Sciatic nerve (tissue), 2 donors: ENCODE measurements around the gene COL16A1. TPM values are rescaled to one million over a fixed set of nuclear protein-coding genes. Genes with fewer than 3 reads are reported as not detected.

Experiments
- ATAC-seq: fragments of 200-7000 bp; cut with Tn5 transposase; one replicate; pipeline ENCODE4 v1.9.1; 2020; ENCODE audit warnings: mild to moderate bottlenecking, moderate library complexity
- DNase-seq: peaks from one replicate; pipeline ENCODE4 v3.0.0-alpha.2; 2020; ENCODE audit warnings: low spot score
- intact Hi-C: fragments of 100-400 bp; cut with DNase I; formaldehyde crosslinking; loops from one replicate; pipeline ENCODE4 v1.14.2; 2022
- total RNA-seq: library from RNA; stranded (reverse); fragmentation: NEBNext Ultra II Directional; extraction: Animal tissue kit (Norgen Biotek cat#: 25700); gene quantifications from one replicate; pipeline ENCODE4 v1.2.1, GENCODE V29; 2021
- donor health status: DM: no; HTN: no; CAD: no.
- donor health status: DM: no; HTN: no; CAD: no.

COL16A1 gene
- total RNA-seq, 1 donor from 2014 or later, result 179 TPM

DNA sequence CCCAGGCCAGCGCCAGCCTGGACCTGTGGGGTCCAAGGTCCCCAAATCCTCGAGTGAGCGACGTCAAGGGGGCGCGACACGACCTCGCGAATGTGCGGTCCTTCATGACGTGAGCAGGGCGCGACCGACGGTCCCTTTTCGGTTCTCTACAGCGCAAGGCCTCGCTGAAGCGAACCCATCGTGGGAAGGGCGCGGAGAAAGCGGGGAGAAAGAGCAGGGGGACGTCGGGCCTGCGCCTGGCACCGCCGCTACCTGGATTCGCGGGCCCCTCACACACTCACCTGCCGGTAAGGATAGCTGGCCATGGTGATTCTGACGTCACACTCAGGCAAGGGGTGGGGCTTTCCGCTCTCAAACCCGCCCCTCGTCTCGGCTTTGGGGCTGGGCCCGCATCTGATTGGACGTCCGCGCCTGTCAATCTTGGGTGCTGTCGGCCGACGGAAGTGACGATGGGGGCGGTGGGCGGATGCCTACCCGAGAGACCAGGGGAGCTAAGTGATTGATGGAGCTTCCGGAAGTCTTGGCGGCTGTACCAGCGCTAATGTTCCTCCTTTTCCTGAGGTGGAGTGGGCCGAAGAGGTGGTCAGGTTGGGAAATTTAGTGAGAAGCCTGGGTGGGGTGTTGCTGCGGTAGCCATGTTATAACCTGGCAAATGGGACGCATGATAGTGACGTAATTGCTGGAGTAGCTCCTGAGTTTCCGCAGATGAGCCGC lies 59.1 kb downstream of the COL16A1 start, which contains the start of gene PEF1:
Gene PEF1, minus strand, starts transcription at position 317 of the 714 bp plus-strand sequence. Its CDS starts 12 bp downstream, at position 305.
- ATAC-seq (peak; percentile 96), DNase-seq (peak; percentile 100)
- intact Hi-C loops, result no loop called here

DNA sequence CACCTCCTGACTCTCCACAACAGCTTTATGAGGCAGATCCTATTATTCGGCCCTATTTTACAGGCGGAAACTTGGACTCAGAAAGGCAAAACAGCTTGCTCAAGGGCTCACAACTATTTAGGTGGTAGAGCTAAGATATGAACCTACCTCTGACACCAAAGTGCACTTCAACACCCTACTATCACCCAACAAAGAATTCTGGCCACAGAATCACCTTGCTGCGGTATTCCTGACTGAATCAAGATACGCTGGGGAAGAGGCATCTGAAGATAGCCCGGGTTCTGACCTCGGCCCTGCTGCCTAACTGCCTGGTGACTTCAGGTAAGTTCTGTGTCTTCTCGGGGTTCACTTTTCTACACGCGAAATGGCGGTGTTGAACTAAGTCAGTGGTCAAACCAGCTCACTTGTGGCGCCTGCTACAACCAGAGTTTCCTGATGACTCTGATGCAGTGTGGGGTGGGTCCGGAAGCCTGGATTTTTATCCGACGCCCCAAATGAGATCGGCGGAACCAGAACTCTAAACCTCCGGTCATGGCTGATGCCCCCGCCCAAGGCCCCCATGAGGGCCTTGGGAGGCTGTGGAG lies 59.7 kb downstream of the COL16A1 start:
- intact Hi-C loops, result no loop called here
- ATAC-seq (no peak), DNase-seq (no peak)

GRCh38 chr1:31642897-31643296 lies 60.9 kb downstream of the COL16A1 start:
- DNase-seq (no peak), ATAC-seq (no peak)
- intact Hi-C loops, result no loop called here

- intact Hi-C loops, result no loop called here
- ATAC-seq (no peak), DNase-seq (no peak)
These were observed 61.5 kb downstream of the COL16A1 start for GRCh38 chr1:31642366-31642765.

DNA sequence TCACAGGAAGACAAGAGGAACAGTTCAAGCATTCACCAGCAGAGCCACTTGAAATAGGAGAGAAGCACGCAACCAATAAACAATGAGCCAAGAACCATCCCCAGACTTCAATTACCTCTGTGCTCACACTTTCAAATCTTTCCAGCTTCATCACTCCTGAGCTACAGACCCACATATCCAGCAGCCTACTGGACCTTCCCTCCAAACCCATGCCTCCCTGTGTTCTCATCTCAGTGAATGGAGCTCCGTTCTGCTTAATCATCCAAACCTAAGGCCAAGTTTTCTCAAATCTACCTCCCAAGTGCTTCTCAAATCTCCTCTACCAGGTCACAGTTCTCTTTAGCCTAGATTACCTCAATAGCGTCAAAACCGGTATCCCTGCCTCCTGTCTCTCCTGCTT lies 62.9 kb downstream of the COL16A1 start:
- ATAC-seq, result no peak
- DNase-seq, result no peak
- intact Hi-C loops, result no loop called here

DNA sequence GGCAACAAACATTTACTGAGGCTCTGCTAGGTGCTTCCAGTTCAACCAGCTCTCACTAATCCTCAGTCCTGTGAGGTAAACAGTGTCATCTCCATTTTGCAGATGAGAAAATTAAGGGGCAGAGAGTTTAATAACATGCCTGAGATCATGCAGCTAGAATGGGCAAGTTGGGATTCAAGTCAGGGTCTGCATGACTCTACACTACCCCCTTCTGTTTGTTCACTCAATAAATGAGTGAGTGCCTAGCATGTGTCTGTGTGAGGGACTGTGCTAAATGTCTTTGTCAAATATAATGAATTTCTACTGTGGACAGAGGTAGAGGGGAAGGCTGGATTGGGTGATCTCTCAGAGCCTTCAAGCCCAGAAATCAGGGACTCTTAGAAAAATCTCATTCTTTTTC lies 63.6 kb downstream of the COL16A1 start:
- DNase-seq (no peak), ATAC-seq (no peak)
- intact Hi-C loops, result no loop called here

DNA sequence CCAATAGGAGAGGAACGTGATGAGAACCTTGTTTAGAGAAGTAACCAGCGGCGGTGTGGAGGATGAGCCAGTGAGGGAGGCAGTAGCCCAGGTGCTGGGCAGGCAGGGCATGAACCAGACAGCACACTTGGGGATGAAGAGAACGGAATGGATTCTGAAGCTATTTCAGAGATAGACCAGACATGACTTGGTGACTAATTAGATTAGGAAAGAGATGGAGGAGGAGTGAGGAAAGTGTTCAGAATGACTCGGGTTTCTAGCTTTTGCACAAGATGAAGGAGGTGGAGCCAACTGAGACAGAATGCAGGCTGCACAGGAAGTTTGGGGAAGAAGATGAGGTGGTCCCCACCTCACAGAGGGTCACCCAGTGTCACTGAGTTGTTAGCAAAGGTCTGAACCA lies 64.3 kb downstream of the COL16A1 start:
- intact Hi-C loops, result no loop called here
- DNase-seq, result no peak
- ATAC-seq, result no peak

- DNase-seq, result no peak
- intact Hi-C loops, result no loop called here
- ATAC-seq, result no peak
These were observed 65.7 kb downstream of the COL16A1 start for GRCh38 chr1:31637915-31638673.

- intact Hi-C loops, result no loop called here
- DNase-seq (no peak), ATAC-seq (no peak)
These were observed 70.7 kb downstream of the COL16A1 start for GRCh38 chr1:31633117-31633516.

GRCh38 chr1:31632649-31633048 lies 71.2 kb downstream of the COL16A1 start:
- ATAC-seq (no peak), DNase-seq (no peak)
- intact Hi-C loops, result no loop called here

DNA sequence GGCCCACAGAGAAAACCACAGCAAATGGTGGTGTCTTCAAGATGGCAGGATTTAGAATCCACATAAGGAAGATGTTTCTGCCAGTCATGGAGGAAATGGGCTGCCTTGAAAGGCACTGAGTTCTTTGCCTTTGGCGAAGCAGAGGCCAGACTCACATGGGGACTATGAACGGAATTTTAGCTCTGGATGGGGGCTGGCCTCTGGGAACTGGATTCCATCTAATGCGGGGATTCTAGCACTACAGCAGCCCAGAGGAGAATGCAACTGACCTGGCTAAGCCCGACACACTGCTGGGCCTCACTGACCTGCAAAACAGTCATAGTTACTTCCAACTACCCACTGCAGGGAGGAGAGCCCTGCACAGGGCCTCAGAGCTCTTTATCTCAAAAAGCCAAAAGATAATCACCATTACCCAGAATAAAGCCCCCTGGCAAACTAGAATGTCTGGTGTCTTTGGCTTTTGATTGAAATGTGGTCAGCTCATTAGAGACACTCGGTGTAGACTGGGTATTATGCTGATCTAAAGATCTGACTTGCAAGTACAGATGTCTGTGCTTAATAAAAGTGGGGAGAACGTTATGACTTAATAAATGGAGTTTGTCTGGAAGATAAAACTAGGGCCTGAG lies 74.8 kb downstream of the COL16A1 start:
- intact Hi-C loops, result no loop called here

DNA sequence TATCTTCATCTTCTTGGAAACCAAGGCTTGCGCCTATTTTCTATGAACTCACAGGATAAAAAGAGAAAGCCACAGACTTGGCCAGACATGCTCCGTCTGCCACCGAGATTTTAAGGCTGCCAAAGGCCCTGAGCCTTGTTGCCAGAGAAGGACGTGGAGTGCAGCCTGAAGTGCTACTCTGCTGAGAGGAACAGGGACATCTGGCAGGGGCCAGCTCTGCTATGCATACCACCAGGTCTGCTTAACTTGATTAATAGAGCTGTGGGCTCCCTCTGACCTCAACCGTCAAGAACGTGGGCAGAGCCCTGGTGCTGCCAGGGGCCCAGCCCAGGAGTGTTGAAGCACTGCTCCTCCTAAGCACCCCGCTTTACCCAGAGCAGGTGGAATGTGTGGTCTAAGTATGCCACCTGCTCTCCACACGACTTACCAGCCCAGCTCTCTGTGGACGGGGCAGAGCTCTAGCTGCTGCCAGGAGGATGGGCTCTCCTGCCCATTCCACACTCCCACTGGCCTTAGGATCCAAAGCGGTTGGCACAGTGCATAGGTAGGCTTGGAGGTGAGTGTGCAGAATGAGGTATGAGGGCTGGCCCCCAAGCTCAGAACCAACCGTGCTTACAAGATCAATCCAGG lies 75.8 kb downstream of the COL16A1 start:
- DNase-seq, result no peak
- intact Hi-C loops, result no loop called here
- ATAC-seq, result peak; percentile 14

More for the DNA sequence above, 74.8 kb downstream of the COL16A1 start:
- no peak for ATAC-seq
- no peak for DNase-seq

- DNase-seq (no peak), ATAC-seq (peak; percentile 48)
- intact Hi-C loops, result no loop called here
These were observed 76.4 kb downstream of the COL16A1 start for GRCh38 chr1:31627301-31627929.

DNA sequence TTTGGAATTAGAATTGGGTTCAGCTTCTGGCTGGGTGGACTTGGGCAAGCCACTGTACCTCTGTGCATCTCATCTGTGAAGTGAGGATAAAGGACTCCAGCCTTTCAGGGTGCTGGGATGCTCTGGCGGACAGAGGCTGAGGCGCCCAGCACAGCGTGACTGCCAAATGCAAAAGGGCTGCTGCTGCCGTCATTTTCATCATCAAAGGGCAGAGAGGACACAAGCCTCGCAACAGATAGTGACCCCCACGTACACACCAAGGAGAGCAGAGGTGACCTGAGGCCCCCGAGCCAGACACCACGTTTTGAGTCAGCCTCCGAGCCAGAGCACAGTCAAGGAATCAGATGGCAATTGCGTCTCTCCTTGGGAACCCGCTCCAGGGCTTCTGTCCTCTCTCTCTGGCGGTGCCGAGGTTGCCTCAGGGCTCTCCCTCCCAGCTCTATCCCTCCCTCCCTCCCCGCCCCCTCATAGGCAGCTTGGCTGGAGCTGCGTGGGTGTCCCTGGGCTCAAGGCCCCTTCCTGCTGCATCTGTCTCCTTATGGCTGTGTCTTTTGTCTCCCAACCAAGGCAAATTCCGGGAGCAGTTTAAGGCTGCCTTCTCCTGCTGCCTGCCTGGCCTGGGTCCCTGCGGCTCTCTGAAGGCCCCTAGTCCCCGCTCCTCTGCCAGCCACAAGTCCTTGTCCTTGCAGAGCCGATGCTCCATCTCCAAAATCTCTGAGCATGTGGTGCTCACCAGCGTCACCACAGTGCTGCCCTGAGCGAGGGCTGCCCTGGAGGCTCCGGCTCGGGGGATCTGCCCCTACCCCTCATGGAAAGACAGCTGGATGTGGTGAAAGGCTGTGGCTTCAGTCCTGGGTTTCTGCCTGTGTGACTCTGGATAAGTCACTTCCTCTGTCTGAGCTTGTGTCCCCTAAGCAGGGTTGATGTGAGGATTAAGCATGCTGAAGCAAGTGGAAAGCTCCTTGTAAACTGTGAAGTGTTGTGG lies 77.3 kb downstream of the COL16A1 start:
- DNase-seq (no peak), ATAC-seq (peak; percentile 33)
- intact Hi-C loops, result no loop called here

DNA sequence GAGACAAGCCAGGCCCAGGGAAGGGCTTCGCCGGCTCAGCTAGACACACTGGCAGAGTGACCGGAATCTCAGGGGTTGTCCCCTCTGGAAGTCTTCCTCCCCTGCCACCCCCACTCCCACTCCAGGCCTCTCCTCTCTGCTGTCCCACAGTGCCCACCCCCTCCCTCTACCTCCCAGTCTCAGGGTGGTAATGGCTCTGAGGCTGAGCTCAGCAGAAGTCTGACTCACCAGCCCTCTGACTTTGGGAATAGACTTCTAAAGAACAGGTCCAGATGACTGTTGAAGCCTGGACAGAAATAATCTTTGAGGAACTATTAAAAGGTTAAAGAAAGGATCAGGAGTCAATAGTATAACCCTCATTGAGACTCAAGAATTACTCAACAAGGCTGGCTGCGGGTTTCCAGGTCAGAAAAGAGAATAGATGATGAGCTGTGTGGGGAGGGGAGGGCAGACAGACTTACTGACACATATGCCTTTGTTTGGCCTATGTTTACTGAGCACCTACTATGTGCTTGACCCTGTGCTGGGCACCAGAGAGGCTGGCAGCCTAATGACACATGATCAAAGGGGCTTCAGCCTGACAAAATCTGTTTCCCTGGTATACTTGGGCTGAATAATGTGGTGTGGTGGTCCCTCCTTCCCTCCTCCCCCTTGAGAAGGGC lies 78.1 kb downstream of the COL16A1 start:
- DNase-seq (no peak), ATAC-seq (peak; percentile 43)
- intact Hi-C loops, result no loop called here

- intact Hi-C loops, result no loop called here
- ATAC-seq, result peak; percentile 3
- no peak for DNase-seq
These were observed 78.9 kb downstream of the COL16A1 start for GRCh38 chr1:31624731-31625514.
